SK-N-SH treated with all-trans-retinoic acid at 6 μM for 48 hours (cell line): ENCODE measurements around the gene RMND5B.

Source experiments
- CSDC2 ChIP-seq: fragments of 250-450 bp; sonication (Bioruptor Pico); IDR thresholded peaks from 2 replicates; pipeline ENCODE4 v1.5.0; 2020; ENCODE audit warnings: mild to moderate bottlenecking, moderate library complexity
- GLIS3 ChIP-seq: fragments of 250-450 bp; sonication (Bioruptor Pico); IDR thresholded peaks from 2 replicates; pipeline ENCODE4 v1.5.0; 2020; ENCODE audit warnings: mild to moderate bottlenecking, moderate library complexity
- SNAI2 ChIP-seq: fragments of 250-450 bp; sonication (Bioruptor Pico); IDR thresholded peaks from 2 replicates; pipeline ENCODE4 v1.5.0; 2020; ENCODE audit warnings: mild to moderate bottlenecking, moderate library complexity
- TCF4 ChIP-seq: fragments of 250-450 bp; sonication (Bioruptor Pico); IDR thresholded peaks from 2 replicates; pipeline ENCODE4 v1.8.0; 2021; ENCODE audit warnings: mild to moderate bottlenecking, moderate library complexity, borderline replicate concordance
- ZC3H10 ChIP-seq: fragments of 250-450 bp; sonication (Bioruptor Pico); IDR thresholded peaks from 2 replicates; pipeline ENCODE4 v1.5.1; 2021; ENCODE audit warnings: mild to moderate bottlenecking, moderate library complexity
- ZFP3 ChIP-seq: fragments of 250-450 bp; sonication (Bioruptor Pico); IDR thresholded peaks from 2 replicates; pipeline ENCODE4 v1.5.0; 2020; ENCODE audit warnings: mild to moderate bottlenecking, moderate library complexity
- ZFP30 ChIP-seq: fragments of 450-650 bp; formaldehyde crosslinking; IDR thresholded peaks from 2 replicates; pipeline ENCODE4 v1.5.0; 2022; ENCODE audit warnings: mild to moderate bottlenecking, moderate library complexity
- ZNF565 ChIP-seq: fragments of 450-650 bp; formaldehyde crosslinking; conservative IDR thresholded peaks from 2 replicates; pipeline ENCODE4 v1.5.0; 2020; ENCODE audit warnings: low read depth, mild to moderate bottlenecking, moderate library complexity
- TF ChIP-seq, protein P1 (sequence below): fragments of 250-450 bp; sonication (Bioruptor Pico); IDR thresholded peaks from 2 replicates; pipeline ENCODE4 v1.5.1; 2021; ENCODE audit warnings: mild to moderate bottlenecking, moderate library complexity
- TF ChIP-seq, protein P2 (sequence below): fragments of 250-450 bp; sonication (Bioruptor Pico); IDR thresholded peaks from 2 replicates; pipeline ENCODE4 v1.5.0; 2020; ENCODE audit warnings: mild to moderate bottlenecking, moderate library complexity
- TF ChIP-seq, protein P3 (sequence below): fragments of 250-450 bp; sonication (Bioruptor Pico); IDR thresholded peaks from 2 replicates; pipeline ENCODE4 v1.8.0; 2020; ENCODE audit warnings: mild to moderate bottlenecking, moderate library complexity, borderline replicate concordance

DNA sequence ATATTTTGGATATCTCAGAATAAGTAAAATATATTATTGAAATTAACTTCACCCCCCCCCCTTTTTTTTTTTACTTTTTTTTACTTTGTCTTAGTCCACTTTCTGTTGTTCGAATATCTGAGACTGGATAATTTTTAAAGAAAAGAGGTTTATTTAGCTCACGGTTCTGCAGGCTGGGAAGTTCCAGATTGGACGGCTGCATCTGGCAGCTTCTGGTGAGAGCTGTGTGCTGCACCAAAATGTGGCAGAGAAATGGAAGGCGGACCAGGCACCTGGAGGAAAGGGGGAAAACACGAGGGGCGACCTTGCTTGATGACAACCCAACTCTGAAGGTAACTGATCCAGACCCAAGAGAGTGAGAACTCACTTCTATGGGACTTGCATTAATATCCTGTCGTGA is 62.0 kb downstream of the RMND5B start:
- TF ChIP-seq, protein P1, sequence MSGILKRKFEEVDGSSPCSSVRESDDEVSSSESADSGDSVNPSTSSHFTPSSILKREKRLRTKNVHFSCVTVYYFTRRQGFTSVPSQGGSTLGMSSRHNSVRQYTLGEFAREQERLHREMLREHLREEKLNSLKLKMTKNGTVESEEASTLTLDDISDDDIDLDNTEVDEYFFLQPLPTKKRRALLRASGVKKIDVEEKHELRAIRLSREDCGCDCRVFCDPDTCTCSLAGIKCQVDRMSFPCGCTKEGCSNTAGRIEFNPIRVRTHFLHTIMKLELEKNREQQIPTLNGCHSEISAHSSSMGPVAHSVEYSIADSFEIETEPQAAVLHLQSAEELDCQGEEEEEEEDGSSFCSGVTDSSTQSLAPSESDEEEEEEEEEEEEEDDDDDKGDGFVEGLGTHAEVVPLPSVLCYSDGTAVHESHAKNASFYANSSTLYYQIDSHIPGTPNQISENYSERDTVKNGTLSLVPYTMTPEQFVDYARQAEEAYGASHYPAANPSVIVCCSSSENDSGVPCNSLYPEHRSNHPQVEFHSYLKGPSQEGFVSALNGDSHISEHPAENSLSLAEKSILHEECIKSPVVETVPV (CRISPR knock-in tag) = no peak
- no peak for TF ChIP-seq ZFP3 (CRISPR knock-in tag)
- TF ChIP-seq ZNF565 = no peak
- TF ChIP-seq TCF4 (CRISPR knock-in tag) = no peak
- no peak for TF ChIP-seq ZFP30 (CRISPR knock-in tag)
- TF ChIP-seq, protein P2, sequence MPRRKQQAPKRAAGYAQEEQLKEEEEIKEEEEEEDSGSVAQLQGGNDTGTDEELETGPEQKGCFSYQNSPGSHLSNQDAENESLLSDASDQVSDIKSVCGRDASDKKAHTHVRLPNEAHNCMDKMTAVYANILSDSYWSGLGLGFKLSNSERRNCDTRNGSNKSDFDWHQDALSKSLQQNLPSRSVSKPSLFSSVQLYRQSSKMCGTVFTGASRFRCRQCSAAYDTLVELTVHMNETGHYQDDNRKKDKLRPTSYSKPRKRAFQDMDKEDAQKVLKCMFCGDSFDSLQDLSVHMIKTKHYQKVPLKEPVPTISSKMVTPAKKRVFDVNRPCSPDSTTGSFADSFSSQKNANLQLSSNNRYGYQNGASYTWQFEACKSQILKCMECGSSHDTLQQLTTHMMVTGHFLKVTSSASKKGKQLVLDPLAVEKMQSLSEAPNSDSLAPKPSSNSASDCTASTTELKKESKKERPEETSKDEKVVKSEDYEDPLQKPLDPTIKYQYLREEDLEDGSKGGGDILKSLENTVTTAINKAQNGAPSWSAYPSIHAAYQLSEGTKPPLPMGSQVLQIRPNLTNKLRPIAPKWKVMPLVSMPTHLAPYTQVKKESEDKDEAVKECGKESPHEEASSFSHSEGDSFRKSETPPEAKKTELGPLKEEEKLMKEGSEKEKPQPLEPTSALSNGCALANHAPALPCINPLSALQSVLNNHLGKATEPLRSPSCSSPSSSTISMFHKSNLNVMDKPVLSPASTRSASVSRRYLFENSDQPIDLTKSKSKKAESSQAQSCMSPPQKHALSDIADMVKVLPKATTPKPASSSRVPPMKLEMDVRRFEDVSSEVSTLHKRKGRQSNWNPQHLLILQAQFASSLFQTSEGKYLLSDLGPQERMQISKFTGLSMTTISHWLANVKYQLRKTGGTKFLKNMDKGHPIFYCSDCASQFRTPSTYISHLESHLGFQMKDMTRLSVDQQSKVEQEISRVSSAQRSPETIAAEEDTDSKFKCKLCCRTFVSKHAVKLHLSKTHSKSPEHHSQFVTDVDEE (CRISPR knock-in tag) = no peak
- no peak for TF ChIP-seq GLIS3 (CRISPR knock-in tag)
- TF ChIP-seq CSDC2 (CRISPR knock-in tag) = no peak
- TF ChIP-seq, protein P3, sequence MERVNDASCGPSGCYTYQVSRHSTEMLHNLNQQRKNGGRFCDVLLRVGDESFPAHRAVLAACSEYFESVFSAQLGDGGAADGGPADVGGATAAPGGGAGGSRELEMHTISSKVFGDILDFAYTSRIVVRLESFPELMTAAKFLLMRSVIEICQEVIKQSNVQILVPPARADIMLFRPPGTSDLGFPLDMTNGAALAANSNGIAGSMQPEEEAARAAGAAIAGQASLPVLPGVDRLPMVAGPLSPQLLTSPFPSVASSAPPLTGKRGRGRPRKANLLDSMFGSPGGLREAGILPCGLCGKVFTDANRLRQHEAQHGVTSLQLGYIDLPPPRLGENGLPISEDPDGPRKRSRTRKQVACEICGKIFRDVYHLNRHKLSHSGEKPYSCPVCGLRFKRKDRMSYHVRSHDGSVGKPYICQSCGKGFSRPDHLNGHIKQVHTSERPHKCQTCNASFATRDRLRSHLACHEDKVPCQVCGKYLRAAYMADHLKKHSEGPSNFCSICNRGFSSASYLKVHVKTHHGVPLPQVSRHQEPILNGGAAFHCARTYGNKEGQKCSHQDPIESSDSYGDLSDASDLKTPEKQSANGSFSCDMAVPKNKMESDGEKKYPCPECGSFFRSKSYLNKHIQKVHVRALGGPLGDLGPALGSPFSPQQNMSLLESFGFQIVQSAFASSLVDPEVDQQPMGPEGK (CRISPR knock-in tag) = no peak
- TF ChIP-seq SNAI2 (CRISPR knock-in tag) = no peak
- TF ChIP-seq ZC3H10 = no peak
